Left hindlimb (tissue), 1 donor: ENCODE data around the gene TIRAP.
"Not testable (repeated sequence)": the region's sequence is repeated elsewhere in the genome, so short reads cannot be mapped to it uniquely, and the experiment has no call there.

Experiments
- DNase-seq: peaks from one replicate; pipeline ENCODE4 v3.0.0-alpha.2; 2018

The TIRAP gene

GRCh38 chr11:126282736-126283591 lies at the start of gene TIRAP:
Gene TIRAP, plus strand, starts transcription at chr11:126283093. Its CDS starts 7,802 bp downstream, at chr11:126290895.
- peak; percentile 79 for DNase-seq

GRCh38 chr11:126233391-126233790 lies 49.5 kb upstream of the TIRAP start:
- DNase-seq, result no peak

GRCh38 chr11:126246636-126247035 lies 36.3 kb upstream of the TIRAP start:
- DNase-seq, result no peak

GRCh38 chr11:126253265-126253664 lies 29.6 kb upstream of the TIRAP start:
- no peak for DNase-seq

GRCh38 chr11:126254819-126255218 lies 28.1 kb upstream of the TIRAP start:
- no peak for DNase-seq

GRCh38 chr11:126255507-126255906 lies 27.4 kb upstream of the TIRAP start:
- DNase-seq, result not testable (repeated sequence)

GRCh38 chr11:126256216-126256615 lies 26.7 kb upstream of the TIRAP start:
- no peak for DNase-seq

GRCh38 chr11:126257144-126257543 lies 25.7 kb upstream of the TIRAP start:
- DNase-seq, result no peak

GRCh38 chr11:126257764-126258163 lies 25.1 kb upstream of the TIRAP start:
- no peak for DNase-seq

GRCh38 chr11:126262216-126262615 lies 20.7 kb upstream of the TIRAP start:
- no peak for DNase-seq

GRCh38 chr11:126263489-126263888 lies 19.4 kb upstream of the TIRAP start:
- no peak for DNase-seq

GRCh38 chr11:126265811-126266210 lies 17.1 kb upstream of the TIRAP start:
- no peak for DNase-seq

- no peak for DNase-seq
These were observed 15.2 kb upstream of the TIRAP start for GRCh38 chr11:126267650-126268049.

GRCh38 chr11:126268361-126268707 lies 14.6 kb upstream of the TIRAP start:
- no peak for DNase-seq

GRCh38 chr11:126268708-126269579 lies 13.9 kb upstream of the TIRAP start, which contains the start of the genes FOXRED1 and SRPRA:
Gene FOXRED1, plus strand, starts transcription at chr11:126269154. Its CDS starts 53 bp downstream, at chr11:126269207.
Gene SRPRA, minus strand, starts transcription at chr11:126268895. Its CDS starts 91 bp downstream, at chr11:126268804.
- DNase-seq, result peak; percentile 100

GRCh38 chr11:126277322-126277721 lies 5.6 kb upstream of the TIRAP start:
- DNase-seq, result no peak

- no peak for DNase-seq
These were observed 5.1 kb upstream of the TIRAP start for GRCh38 chr11:126277780-126278179.

GRCh38 chr11:126279191-126279590 lies 3.7 kb upstream of the TIRAP start:
- no peak for DNase-seq

- DNase-seq, result no peak
These were observed 2.3 kb upstream of the TIRAP start for GRCh38 chr11:126280595-126280994.

GRCh38 chr11:126281245-126281644 lies 1.6 kb upstream of the TIRAP start:
- DNase-seq, result no peak

GRCh38 chr11:126281666-126282175 lies 1.2 kb upstream of the TIRAP start:
- DNase-seq, result no peak

- peak; percentile 83 for DNase-seq
These were observed 545 bp upstream of the TIRAP start for GRCh38 chr11:126282361-126282735.

GRCh38 chr11:126284829-126285228 lies 1.9 kb downstream of the TIRAP start:
- no peak for DNase-seq
